ENCODE results near the gene ANAPC7.

DNA sequence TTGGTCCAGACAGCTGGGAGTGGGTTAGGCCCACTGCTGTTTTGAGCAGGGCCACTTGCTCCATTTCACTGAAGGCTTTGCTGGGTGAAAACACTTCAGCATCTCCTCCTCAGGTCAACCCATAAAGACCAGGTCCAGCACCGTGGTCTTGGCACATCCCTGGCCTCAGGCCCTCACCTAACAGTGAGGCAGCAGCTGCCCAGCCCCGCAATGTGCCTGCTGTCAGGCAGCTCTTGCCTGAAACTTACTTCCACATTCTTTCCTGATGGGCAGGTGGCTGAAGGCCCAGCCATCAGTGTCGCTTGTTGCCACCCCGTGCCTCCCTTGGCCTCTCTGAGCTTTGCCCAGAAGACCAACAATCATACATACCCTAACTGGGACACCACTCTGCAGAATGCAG is 54.4 kb downstream of the ANAPC7 start:
- TF ChIP-seq, protein P1, sequence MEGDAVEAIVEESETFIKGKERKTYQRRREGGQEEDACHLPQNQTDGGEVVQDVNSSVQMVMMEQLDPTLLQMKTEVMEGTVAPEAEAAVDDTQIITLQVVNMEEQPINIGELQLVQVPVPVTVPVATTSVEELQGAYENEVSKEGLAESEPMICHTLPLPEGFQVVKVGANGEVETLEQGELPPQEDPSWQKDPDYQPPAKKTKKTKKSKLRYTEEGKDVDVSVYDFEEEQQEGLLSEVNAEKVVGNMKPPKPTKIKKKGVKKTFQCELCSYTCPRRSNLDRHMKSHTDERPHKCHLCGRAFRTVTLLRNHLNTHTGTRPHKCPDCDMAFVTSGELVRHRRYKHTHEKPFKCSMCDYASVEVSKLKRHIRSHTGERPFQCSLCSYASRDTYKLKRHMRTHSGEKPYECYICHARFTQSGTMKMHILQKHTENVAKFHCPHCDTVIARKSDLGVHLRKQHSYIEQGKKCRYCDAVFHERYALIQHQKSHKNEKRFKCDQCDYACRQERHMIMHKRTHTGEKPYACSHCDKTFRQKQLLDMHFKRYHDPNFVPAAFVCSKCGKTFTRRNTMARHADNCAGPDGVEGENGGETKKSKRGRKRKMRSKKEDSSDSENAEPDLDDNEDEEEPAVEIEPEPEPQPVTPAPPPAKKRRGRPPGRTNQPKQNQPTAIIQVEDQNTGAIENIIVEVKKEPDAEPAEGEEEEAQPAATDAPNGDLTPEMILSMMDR (IDR thresholded peaks at IDR 0.05; ENCODE audit: insufficient read depth, low read length, poor library complexity, severe bottlenecking) = no peak
- no peak for TF ChIP-seq EZH2phosphoT487 (conservative IDR thresholded peaks at IDR 0.05; ENCODE audit: low read length)

Data from SU-DHL-6 (cell line).